ENCODE results near the gene AR.
"Not testable (repeated sequence)": the region's sequence is repeated elsewhere in the genome, so short reads cannot be mapped to it uniquely, and the experiment has no call there.

AR gene

DNA sequence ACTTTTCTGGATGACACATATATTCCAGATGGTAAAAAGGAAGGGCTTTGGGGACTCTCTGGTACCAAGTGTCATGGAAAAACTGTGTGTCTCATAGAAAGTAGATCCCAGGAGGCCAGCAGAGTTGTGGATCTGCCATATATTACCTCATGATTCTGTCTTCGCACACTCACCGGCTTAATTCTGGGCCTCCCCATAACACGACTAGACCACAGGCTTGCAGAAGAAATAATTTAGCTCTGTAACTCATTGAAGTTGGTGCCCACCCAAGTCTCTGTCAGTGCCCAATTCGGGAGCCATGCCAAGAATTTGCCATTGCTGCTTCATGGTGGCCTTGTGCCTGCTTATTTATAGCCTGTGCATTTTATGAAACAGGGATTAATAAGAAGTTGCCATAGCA is 104.5 kb downstream of the AR start:
- Histone ChIP-seq H3K4me1 (ENCODE audit: control insufficient read depth in 1 of 2, insufficient read depth in 1 of 2, low read depth in 1 of 2, low read length in 1 of 2) (no peaks in the 10 kb centered on the region), H3K36me3 (no peaks in the 10 kb centered on the region), H3K4me3 (ENCODE audit: low read depth in 1 of 2, low read length in 1 of 2) (no peak overlapping the region), H3K9me3 (no peaks in the 10 kb centered on the region), H3K27me3 (no peaks in the 10 kb centered on the region), H3K27ac (no peak overlapping the region)
- TF ChIP-seq, protein P1, sequence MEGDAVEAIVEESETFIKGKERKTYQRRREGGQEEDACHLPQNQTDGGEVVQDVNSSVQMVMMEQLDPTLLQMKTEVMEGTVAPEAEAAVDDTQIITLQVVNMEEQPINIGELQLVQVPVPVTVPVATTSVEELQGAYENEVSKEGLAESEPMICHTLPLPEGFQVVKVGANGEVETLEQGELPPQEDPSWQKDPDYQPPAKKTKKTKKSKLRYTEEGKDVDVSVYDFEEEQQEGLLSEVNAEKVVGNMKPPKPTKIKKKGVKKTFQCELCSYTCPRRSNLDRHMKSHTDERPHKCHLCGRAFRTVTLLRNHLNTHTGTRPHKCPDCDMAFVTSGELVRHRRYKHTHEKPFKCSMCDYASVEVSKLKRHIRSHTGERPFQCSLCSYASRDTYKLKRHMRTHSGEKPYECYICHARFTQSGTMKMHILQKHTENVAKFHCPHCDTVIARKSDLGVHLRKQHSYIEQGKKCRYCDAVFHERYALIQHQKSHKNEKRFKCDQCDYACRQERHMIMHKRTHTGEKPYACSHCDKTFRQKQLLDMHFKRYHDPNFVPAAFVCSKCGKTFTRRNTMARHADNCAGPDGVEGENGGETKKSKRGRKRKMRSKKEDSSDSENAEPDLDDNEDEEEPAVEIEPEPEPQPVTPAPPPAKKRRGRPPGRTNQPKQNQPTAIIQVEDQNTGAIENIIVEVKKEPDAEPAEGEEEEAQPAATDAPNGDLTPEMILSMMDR (IDR thresholded peaks at IDR 0.05), result no peak

DNA sequence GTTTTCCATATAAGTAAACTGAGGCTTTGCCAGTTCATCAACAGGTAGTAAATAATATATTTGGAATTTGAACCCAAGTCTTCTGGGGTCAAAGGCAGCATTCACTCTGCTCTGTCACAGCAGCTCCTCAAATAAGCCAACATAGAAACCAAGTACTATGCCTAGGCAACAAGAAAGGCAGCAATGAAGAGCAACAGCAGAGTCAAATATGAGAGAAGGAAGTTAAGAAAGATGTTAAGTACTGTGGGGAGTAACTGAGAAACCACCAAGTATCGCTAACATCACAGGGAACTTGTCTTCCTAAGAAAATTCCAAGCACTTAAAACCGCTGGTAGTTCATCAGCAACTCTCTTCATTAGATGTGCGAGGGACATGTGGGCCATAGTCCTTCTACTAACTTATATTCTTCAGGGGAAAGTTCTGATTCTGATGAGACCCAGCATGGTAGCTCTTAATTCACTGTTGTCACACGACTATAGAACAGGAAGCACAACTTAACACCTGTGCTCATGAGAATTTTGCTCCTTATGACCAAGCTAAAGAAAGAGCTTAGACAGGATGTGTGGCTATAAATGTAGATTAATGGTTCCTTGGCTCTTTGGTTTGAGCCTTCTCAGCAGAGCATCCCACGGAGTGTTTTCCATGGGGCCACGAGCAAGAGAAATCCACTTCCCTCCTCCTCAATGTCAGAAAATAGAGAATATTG is 107.8 kb downstream of the AR start:
- Histone ChIP-seq H3K36me3 (no peaks in the 10 kb centered on the region), H3K9me3 (no peaks in the 10 kb centered on the region), H3K27me3 (no peaks in the 10 kb centered on the region), H3K4me1 (ENCODE audit: control insufficient read depth in 1 of 2, insufficient read depth in 1 of 2, low read depth in 1 of 2, low read length in 1 of 2) (no peaks in the 10 kb centered on the region), H3K27ac (no peak overlapping the region), H3K4me3 (ENCODE audit: low read depth in 1 of 2, low read length in 1 of 2) (no peak overlapping the region)
- TF ChIP-seq, protein P1 (IDR thresholded peaks at IDR 0.05), result no peak

DNA sequence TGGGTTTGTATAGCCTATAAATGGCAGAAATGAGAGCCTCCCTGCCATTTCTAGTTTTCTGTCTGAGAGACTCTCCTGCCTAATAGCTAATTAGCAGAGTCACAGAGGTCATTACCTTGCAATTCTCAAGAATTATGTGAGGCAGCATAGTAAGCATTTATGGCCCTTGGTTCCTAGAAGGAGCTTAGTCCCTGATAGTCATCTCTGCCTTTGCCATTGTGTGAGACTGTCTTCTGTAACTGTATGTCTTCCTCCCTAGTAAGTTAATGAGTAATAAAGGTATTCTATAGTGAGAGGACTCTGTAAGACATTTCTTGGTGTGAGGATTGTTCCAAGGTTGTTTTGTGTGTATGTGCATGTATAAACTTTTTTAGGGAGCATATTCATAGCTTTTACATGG is 108.7 kb downstream of the AR start:
- H3K27me3 ChIP-seq, result no peaks in the 10 kb centered on the region
- H3K27ac ChIP-seq, result no peak overlapping the region
- TF ChIP-seq, protein P1 (IDR thresholded peaks at IDR 0.05), result no peak
- no peaks in the 10 kb centered on the region for H3K4me1 ChIP-seq (ENCODE audit: control insufficient read depth in 1 of 2, insufficient read depth in 1 of 2, low read depth in 1 of 2, low read length in 1 of 2)
- H3K9me3 ChIP-seq, result no peaks in the 10 kb centered on the region
- H3K36me3 ChIP-seq, result no peaks in the 10 kb centered on the region
- no peak overlapping the region for H3K4me3 ChIP-seq (ENCODE audit: low read depth in 1 of 2, low read length in 1 of 2)

DNA sequence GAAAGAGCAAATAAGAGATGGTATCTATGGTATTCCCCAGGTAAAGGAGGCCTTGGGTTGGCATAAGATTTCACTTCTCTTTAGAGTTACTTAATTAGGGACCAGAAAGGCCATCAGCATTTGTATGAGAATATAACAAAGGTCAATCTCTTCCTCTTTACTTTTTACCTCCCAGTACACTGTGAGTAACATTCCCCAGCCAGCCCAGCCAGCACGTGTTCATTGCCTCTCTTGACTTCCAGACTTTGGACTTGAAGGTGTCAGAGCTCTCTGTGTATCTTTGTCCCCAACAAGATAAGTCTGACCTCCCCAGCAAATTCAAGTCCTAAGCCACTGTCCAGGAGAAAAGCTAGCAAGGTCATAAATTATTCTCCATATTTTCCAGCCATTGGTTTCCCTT is 110.5 kb downstream of the AR start:
- Histone ChIP-seq H3K4me1 (ENCODE audit: control insufficient read depth in 1 of 2, insufficient read depth in 1 of 2, low read depth in 1 of 2, low read length in 1 of 2) (no peaks in the 10 kb centered on the region), H3K27ac (no peak overlapping the region), H3K9me3 (no peaks in the 10 kb centered on the region), H3K4me3 (ENCODE audit: low read depth in 1 of 2, low read length in 1 of 2) (no peak overlapping the region), H3K27me3 (no peaks in the 10 kb centered on the region), H3K36me3 (no peaks in the 10 kb centered on the region)
- TF ChIP-seq, protein P1 (IDR thresholded peaks at IDR 0.05), result no peak

DNA sequence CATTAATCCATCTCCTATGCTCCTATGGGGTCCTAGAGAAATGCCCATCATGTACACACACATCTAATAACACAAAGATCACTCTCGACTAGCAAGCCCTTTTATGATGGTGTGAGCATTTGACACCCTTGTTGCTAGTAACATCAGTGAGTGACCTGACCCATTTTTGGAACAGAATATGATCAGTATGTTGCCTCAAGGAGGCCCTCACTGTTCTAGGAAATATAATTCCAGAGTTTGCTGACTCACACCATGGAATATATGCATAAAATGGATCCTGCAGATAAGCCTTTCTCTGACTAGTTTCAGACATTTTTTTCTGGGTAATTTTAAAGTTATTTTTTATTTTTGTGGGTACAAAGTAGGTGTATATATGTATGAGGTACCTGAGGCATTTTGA is 121.8 kb downstream of the AR start:
- H3K4me3 ChIP-seq (ENCODE audit: low read depth in 1 of 2, low read length in 1 of 2), result no peak overlapping the region
- H3K4me1 ChIP-seq (ENCODE audit: control insufficient read depth in 1 of 2, insufficient read depth in 1 of 2, low read depth in 1 of 2, low read length in 1 of 2), result no peaks in the 10 kb centered on the region
- TF ChIP-seq, protein P1 (IDR thresholded peaks at IDR 0.05), result no peak
- H3K27ac ChIP-seq, result no peak overlapping the region
- H3K9me3 ChIP-seq, result no peaks in the 10 kb centered on the region
- H3K27me3 ChIP-seq, result no peaks in the 10 kb centered on the region
- no peaks in the 10 kb centered on the region for H3K36me3 ChIP-seq

DNA sequence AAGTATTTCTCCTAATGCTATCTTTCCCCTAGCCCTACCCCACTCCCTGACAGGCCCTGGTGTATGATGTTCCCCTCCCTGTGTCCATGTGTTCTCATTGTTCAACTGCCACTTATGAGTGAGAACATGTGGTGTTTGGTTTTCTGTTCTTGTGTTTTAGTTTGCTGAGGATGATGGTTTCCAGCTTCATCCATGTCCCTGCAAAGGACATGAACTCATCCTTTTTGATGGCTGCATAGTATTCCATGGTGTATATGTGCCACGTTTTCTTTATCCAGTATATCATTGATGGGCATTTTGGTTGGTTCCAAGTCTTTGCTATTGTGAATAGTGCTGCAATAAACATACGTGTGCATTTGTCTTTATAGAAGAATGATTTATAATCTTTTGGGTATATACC is 126.9 kb downstream of the AR start:
- H3K27me3 ChIP-seq; H3K9me3 ChIP-seq; H3K4me1 ChIP-seq (ENCODE audit: control insufficient read depth in 1 of 2, insufficient read depth in 1 of 2, low read depth in 1 of 2, low read length in 1 of 2); H3K36me3 ChIP-seq; H3K27ac ChIP-seq; H3K4me3 ChIP-seq (ENCODE audit: low read depth in 1 of 2, low read length in 1 of 2): not testable (repeated sequence)
